HT1080 (cell line): ENCODE results near the gene MICOS13. TPM values are rescaled to one million over a fixed set of nuclear protein-coding genes. Genes with fewer than 3 reads are reported as not detected.
A peak's percentile ranks its signal among the peaks of the same experiment; 100 is the strongest.
"Not testable (repeated sequence)": the region's sequence is repeated elsewhere in the genome, so short reads cannot be mapped to it uniquely, and the experiment has no call there.

Experiments
- DNase-seq: peaks from one replicate; pipeline ENCODE4 v3.0.0-alpha.2; 2015; ENCODE audit warnings: low read depth
- polyA plus RNA-seq, 2 experiments: library from polyadenylated mRNA; depleted of rRNA; stranded (reverse); fragments of >200 nt; gene quantifications; 2 replicates each; pipeline ENCODE4 v1.2.3, GENCODE V29; 2015
- total RNA-seq: library from RNA; depleted of rRNA; stranded (reverse); fragments of >200 nt; shearing (Covaris generic); gene quantifications from 2 replicates; pipeline ENCODE4 v1.2.3, GENCODE V29; 2014; rRNA removed

MICOS13 gene
- total RNA-seq: 234 and 256 TPM in 2 replicates
- polyA plus RNA-seq (2015; cell fraction: cytosol; rRNA removed): 91.2 and 117 TPM in 2 replicates
- polyA plus RNA-seq (2015; cell fraction: nucleus; rRNA removed): 57.7 and 59.2 TPM in 2 replicates

- DNase-seq: peak; percentile 99
Observed at GRCh38 chr19:5680437-5681368, at the start of gene MICOS13, which contains the start of gene HSD11B1L. TSS of gene MICOS13 (minus strand) at chr19:5680516. CDS start at chr19:5680486, 30 bp downstream. TSS of gene HSD11B1L (plus strand) at chr19:5681027. CDS start at chr19:5684833, 3,806 bp downstream.

- DNase-seq: no peak
Observed at GRCh38 chr19:5727453-5728050, 47.2 kb upstream of the MICOS13 start.

- DNase-seq: peak; percentile 99
Observed at GRCh38 chr19:5719961-5720790, 39.9 kb upstream of the MICOS13 start, which contains the start of the genes CATSPERD and LONP1. TSS of gene CATSPERD (plus strand) at chr19:5720637. CDS start at chr19:5720738, 101 bp downstream. TSS of gene LONP1 (minus strand) at chr19:5720146. CDS start at chr19:5720132, 14 bp downstream.

- no peak for DNase-seq
Observed at GRCh38 chr19:5719274-5719960, 39.1 kb upstream of the MICOS13 start.

GRCh38 chr19:5718579-5719273 lies 38.4 kb upstream of the MICOS13 start:
- DNase-seq: peak; percentile 73

- DNase-seq: peak; percentile 55
Observed at GRCh38 chr19:5718037-5718578, 37.8 kb upstream of the MICOS13 start.

- no peak for DNase-seq
Observed at GRCh38 chr19:5717215-5717935, 37.1 kb upstream of the MICOS13 start.

GRCh38 chr19:5714816-5715215 lies 34.5 kb upstream of the MICOS13 start:
- no peak for DNase-seq

GRCh38 chr19:5713228-5713627 lies 32.9 kb upstream of the MICOS13 start:
- no peak for DNase-seq

- DNase-seq: no peak
Observed at GRCh38 chr19:5711713-5712161, 31.4 kb upstream of the MICOS13 start.

GRCh38 chr19:5711025-5711424 lies 30.7 kb upstream of the MICOS13 start:
- no peak for DNase-seq

- DNase-seq: no peak
Observed at GRCh38 chr19:5707576-5708575, 27.6 kb upstream of the MICOS13 start.

GRCh38 chr19:5706876-5707573 lies 26.7 kb upstream of the MICOS13 start:
- no peak for DNase-seq

- no peak for DNase-seq
Observed at GRCh38 chr19:5705552-5705951, 25.2 kb upstream of the MICOS13 start.

GRCh38 chr19:5703819-5704818 lies 23.8 kb upstream of the MICOS13 start:
- no peak for DNase-seq

- not testable (repeated sequence) for DNase-seq
Observed at GRCh38 chr19:5702053-5702410, 21.7 kb upstream of the MICOS13 start.
